ENCODE measurements around the gene BEND7. TPM values are rescaled to one million over a fixed set of nuclear protein-coding genes. Genes with fewer than 3 reads are reported as not detected.
"Not testable (repeated sequence)": the region's sequence is repeated elsewhere in the genome, so short reads cannot be mapped to it uniquely, and the experiment has no call there.

The BEND7 gene
- total RNA-seq, 4 donors from 2014 or later, result 14.7 to 27.4 (median 20.1) TPM

DNA sequence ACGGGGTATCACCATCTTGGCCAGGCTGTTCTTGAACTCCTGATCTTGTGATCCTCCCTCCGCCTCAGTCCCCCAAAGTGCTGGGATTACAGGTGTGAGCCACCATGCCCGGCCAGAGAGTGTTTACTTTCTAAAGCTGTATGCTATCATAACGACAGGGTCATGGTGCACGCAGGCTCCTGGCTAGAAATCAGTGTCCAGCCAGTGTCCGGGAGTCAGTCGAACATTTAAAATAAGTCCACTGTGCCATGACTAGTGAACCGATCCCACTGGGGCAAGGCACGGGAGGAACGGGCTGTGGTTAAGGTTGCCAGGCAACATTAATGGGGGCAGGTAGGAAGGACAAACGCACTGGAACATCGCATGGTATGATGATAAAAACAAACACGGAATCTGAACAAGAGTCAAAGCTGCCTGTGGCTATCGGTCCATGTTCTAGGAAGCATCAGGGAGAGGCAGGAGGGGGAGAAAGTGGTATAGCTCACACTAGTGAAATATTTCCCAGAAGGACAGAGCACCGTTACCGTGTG lies 91.7 kb downstream of the BEND7 start:
- no peak for TF ChIP-seq CTCF (IDR thresholded peaks at IDR 0.05)
- TF ChIP-seq POLR2A (IDR thresholded peaks at IDR 0.05; ENCODE audit: low read depth), result no peak
- TF ChIP-seq POLR2AphosphoS5 (IDR thresholded peaks at IDR 0.05), result no peak
- no peaks in the 10 kb centered on the region for H3K9me3 ChIP-seq
- DNase-seq (ENCODE audit: extremely low spot score), result no peak
- peaks cover 13 to 17% (median 16%) of the 10 kb centered on the region in 4 donors for H3K4me1 ChIP-seq
- peaks cover 0 to 39% (median 8%) of the 10 kb centered on the region in 4 donors for H3K27me3 ChIP-seq
- no peak overlapping the region for H3K27ac ChIP-seq (replicated peaks in 1 of 4)
- WGBS, result 71% methylated on average over 12 of the region's 16 CpGs
- no peak overlapping the region for H3K4me3 ChIP-seq
- H3K36me3 ChIP-seq, result no peaks in the 10 kb centered on the region
- intact Hi-C loops (cut with DNase I), result loop anchor here (5.0 kb wide), 1 partner anchor 275 kb away; the partner anchor contains the start of gene MCM10

DNA sequence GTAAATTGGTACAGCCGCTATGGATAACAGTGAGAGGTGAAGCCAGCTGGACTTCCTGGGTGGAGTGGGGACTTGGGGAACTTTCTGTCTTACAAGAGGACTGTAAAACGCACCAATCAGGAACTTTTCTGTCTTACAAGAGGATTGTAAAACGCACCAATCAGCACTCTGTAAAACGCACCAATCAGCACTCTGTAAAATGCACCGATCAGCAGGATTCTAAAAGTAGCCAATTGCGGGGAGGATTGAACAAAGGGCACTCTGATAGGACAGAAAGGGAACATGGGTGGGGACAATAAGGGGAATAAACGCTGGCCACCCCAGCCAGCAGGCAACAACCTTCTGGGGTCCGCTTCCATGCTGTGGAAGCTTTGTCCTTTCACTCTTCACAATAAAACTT lies 100.9 kb downstream of the BEND7 start:
- H3K9me3 ChIP-seq; H3K36me3 ChIP-seq; intact Hi-C loops (cut with DNase I); H3K4me3 ChIP-seq; H3K27ac ChIP-seq (replicated peaks in 1 of 4); DNase-seq (ENCODE audit: extremely low spot score); H3K4me1 ChIP-seq: not testable (repeated sequence)
- 91% methylated on average over 8 of the region's 8 CpGs for WGBS
- peaks cover 0 to 15% (median 0%) of the 10 kb centered on the region in 4 donors for H3K27me3 ChIP-seq

GRCh38 chr10:13425397-13425796 lies 103.4 kb downstream of the BEND7 start:
- H3K27me3 ChIP-seq, result peaks cover 0 to 15% (median 0%) of the 10 kb centered on the region in 4 donors
- H3K4me3 ChIP-seq, result no peak overlapping the region
- H3K9me3 ChIP-seq, result peaks cover 0 to 9% (median 4%) of the 10 kb centered on the region in 4 donors
- TF ChIP-seq POLR2AphosphoS5 (IDR thresholded peaks at IDR 0.05) (no peak), EP300 (IDR thresholded peaks at IDR 0.05) (no peak), CTCF (IDR thresholded peaks at IDR 0.05) (no peak), POLR2A (IDR thresholded peaks at IDR 0.05; ENCODE audit: low read depth) (no peak)
- no peak for DNase-seq (ENCODE audit: extremely low spot score)
- no peak overlapping the region for H3K27ac ChIP-seq (replicated peaks in 1 of 4)
- H3K36me3 ChIP-seq, result no peaks in the 10 kb centered on the region
- H3K4me1 ChIP-seq, result no peaks in the 10 kb centered on the region
- intact Hi-C loops (cut with DNase I), result no loop called here
- 60% methylated on average over 4 of the region's 4 CpGs for WGBS

DNA sequence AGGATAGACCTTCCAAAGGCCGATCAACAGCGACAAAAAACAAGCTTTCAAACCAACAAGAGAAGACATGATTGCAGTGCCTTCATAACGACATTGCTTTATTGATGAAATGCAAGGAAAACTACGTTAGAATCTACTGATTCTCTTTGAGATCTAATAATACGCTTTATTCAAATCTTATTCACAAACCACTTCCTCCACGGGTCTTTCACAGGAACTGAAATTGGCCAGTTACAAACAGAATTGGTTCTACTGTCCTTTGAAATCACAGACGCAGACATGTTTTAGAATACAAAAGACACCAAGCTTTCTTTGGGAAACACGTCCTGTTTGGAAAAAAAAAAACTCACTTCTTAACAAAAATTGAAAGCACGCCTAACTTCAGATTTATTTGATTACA lies 106.0 kb downstream of the BEND7 start:
- Histone ChIP-seq H3K36me3 (no peaks in the 10 kb centered on the region), H3K4me1 (no peaks in the 10 kb centered on the region), H3K27ac (replicated peaks in 1 of 4) (no peak overlapping the region), H3K27me3 (peaks cover 0 to 15% (median 0%) of the 10 kb centered on the region in 4 donors), H3K4me3 (no peak overlapping the region), H3K9me3 (peaks cover 0 to 9% (median 4%) of the 10 kb centered on the region in 4 donors)
- TF ChIP-seq POLR2AphosphoS5 (IDR thresholded peaks at IDR 0.05), result no peak
- no peak for TF ChIP-seq EP300 (IDR thresholded peaks at IDR 0.05)
- TF ChIP-seq CTCF (IDR thresholded peaks at IDR 0.05), result no peak
- no peak for TF ChIP-seq POLR2A (IDR thresholded peaks at IDR 0.05; ENCODE audit: low read depth)
- intact Hi-C loops (cut with DNase I), result no loop called here
- WGBS, result 75% methylated on average over 9 of the region's 9 CpGs
- DNase-seq (ENCODE audit: extremely low spot score), result no peak

DNA sequence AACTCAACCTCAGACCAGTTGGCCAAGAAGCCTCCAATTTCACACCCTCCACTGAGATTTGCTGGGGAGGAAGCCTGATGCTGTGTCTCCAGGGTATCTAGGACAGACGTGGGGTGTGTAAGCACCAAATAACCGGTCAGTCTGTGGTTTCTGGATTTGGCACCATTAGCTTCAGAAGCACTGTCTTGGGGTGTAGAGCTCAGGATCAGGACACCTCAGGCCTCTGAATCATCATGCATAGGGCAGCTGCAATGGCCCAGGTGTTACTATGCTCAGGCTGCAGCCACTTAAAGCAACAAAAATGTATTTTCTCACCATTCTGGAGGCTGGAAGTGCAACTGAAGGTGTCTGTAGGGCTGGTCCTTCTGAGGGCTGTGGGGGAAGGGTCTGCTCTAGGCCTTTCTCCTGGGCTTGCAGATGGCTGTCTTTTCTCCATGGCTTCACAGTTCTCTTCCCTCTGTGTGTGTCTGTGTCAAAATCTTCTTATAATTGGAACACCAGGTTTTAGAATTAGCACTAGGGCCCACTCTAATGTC lies 107.4 kb downstream of the BEND7 start:
- 90% methylated on average over 2 of the region's 2 CpGs for WGBS
- Histone ChIP-seq H3K4me1 (no peaks in the 10 kb centered on the region), H3K36me3 (no peaks in the 10 kb centered on the region), H3K27me3 (peaks cover 0 to 15% (median 0%) of the 10 kb centered on the region in 4 donors), H3K27ac (replicated peaks in 1 of 4) (no peak overlapping the region), H3K4me3 (no peak overlapping the region), H3K9me3 (peaks cover 0 to 9% (median 4%) of the 10 kb centered on the region in 4 donors)
- TF ChIP-seq POLR2A (IDR thresholded peaks at IDR 0.05; ENCODE audit: low read depth) (no peak), CTCF (IDR thresholded peaks at IDR 0.05) (no peak), POLR2AphosphoS5 (IDR thresholded peaks at IDR 0.05) (no peak), EP300 (IDR thresholded peaks at IDR 0.05) (no peak)
- intact Hi-C loops (cut with DNase I), result no loop called here
- no peak for DNase-seq (ENCODE audit: extremely low spot score)
